GM12872 (cell line): ENCODE results near the gene CNEP1R1.

Experiments used
- CTCF ChIP-seq: IDR thresholded peaks from 3 replicates; pipeline ENCODE4 v1.5.1; 2011; ENCODE audit warnings: low read depth, mild to moderate bottlenecking, low read length, moderate library complexity; ENCODE audit not compliant: insufficient read depth

The CNEP1R1 gene

DNA sequence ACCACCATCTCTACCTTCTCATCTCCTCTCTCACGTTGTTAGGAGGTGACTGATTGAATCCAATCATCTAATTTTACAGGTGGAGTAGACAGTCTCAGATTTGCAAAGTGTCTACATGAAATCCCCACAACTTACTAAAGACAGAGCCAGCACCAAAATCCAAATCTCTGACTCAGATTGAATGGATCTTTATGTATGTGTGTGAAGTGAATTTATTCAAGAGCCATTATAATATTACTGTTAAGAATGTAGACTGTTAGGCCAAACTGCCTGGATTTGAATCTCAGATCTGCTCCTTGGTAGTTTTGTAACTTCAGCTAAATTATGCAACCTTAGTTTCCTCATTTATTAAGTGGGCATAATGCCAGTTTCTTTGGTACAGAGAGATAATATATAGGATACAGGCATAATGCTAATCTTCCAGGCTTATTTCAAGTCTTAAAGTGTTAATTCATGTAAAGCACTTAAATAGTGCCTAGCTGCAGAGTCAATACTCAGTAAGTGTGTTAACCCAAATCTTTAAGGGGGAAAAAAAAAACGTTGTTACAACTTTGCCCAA lies 12.7 kb downstream of the CNEP1R1 start:
- TF ChIP-seq CTCF, result no peak

- TF ChIP-seq CTCF, result no peak
Measured at GRCh38 chr16:50038286-50038685, 13.3 kb downstream of the CNEP1R1 start.

DNA sequence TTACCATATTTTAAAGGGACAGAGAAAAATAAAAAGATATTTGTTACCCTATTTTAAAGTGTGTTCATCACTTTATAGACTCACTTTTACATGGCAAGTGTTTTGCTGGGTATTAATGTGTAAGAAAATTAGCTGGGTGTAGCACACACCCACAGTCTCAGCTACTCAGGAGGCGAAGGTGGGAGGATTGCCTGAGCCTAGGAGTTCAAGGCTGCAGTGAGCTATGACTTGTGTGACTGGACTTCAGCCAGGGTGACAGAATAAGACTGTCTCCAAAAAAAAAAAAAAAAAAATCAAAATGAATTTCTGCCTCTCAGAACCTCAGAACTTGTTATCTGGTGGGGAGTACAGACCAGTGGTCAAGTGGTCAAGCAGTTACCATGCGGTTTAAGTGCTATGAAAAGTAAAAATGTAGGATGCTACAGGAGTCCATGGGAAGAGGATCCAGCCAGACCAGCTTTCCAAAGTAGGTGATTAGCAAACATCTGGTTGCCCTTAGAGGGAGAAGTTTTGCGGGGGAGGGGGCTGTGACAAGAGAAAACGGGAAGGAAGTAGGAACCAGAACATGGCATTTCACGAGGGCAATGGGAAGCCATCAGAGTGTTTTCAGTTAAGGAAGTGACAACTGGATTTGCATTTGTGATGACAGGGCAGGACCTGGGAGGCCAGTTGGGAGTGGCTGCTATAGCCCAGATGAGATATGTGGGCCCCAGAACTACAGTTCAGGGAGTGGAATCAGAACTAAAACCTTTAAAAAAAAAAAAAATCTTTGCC lies 13.9 kb downstream of the CNEP1R1 start:
- TF ChIP-seq CTCF, result no peak

- TF ChIP-seq CTCF, result no peak
Measured at GRCh38 chr16:50040018-50040417, 15.0 kb downstream of the CNEP1R1 start.

DNA sequence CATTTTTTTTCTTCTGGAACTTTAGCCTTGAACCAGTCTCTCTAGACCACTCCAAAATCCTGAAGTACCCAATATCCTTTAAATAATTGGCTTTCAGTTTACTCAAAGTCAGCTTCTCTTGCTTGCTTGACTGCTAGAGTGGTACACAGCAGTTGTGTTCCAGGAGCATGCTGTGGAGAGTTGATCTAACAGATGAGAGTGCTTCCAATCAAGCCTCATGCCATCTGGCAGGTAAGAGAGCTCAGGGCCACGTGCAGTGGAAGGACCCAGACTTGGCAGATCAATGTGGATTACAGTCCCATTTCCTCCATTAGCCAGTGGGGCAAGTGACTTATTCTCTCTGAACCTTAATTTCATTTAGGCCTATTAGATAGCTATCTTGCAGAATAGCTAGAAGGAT lies 15.7 kb downstream of the CNEP1R1 start:
- TF ChIP-seq CTCF, result no peak

- no peak for TF ChIP-seq CTCF
Measured at GRCh38 chr16:50043358-50043757, 18.3 kb downstream of the CNEP1R1 start.

GRCh38 chr16:50045412-50045811 lies 20.4 kb downstream of the CNEP1R1 start:
- no peak for TF ChIP-seq CTCF
